Cortex of kidney (tissue), 1 donor: ENCODE measurements around the gene CDRT15L2.
"Not testable (repeated sequence)": the region's sequence is repeated elsewhere in the genome, so short reads cannot be mapped to it uniquely, and the experiment has no call there.

Source experiments
- DNase-seq: peaks from one replicate; lab custom pipeline; 2025; lab: John Stamatoyannopoulos, UW

Gene CDRT15L2

DNA sequence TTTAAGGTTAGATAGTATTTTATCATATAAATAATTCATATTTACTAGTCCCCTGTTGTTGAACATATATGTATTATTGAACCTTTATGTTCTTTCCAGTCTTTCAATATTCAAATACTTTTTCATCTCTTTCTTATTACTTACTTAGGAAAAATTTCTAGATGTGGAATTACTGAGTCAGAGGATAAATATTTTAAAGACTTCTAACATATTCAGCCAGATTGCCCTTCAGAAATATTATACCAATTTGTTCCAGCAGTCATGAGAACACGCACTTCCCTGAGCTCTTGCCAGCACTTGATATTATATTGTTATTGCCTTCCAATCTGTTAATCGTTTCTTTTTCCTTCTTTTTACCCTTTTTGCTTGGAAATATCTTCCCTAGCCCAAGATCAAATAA lies 4.5 kb upstream of the CDRT15L2 start:
- not testable (repeated sequence) for DNase-seq

DNA sequence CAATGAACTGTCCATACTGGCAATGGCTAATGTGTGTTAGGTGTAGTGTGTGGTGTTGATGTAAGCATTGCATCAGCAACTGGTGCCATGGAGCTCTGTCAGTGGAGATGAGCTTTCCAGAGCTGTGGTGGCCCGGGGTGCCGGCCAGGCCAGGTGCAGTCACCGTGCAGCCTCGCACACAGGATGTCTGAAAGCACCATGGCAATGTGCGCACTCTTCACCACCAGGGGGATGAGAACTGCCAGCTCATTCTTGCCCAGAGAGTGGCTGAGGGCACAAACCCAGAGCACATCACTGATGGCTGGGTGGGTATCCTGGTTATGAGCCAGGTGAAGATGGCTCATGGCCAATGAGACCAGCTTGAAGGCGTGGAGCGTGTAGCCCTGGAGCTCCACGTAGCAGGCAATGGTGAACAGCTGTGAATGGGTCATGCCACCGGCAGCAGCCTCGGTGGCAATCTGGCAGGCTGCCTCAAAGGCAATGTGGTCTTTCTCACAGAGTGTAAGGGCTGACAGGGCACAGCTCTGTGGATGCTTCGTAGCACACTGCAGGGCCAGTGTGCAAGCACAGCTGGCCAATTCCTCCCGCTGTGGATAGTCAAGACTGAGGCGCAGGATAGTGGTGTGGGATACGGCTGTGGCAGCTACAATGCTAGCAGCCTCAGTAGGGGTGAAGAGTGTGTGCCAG lies 4.5 kb downstream of the CDRT15L2 start:
- DNase-seq, result not testable (repeated sequence)

DNA sequence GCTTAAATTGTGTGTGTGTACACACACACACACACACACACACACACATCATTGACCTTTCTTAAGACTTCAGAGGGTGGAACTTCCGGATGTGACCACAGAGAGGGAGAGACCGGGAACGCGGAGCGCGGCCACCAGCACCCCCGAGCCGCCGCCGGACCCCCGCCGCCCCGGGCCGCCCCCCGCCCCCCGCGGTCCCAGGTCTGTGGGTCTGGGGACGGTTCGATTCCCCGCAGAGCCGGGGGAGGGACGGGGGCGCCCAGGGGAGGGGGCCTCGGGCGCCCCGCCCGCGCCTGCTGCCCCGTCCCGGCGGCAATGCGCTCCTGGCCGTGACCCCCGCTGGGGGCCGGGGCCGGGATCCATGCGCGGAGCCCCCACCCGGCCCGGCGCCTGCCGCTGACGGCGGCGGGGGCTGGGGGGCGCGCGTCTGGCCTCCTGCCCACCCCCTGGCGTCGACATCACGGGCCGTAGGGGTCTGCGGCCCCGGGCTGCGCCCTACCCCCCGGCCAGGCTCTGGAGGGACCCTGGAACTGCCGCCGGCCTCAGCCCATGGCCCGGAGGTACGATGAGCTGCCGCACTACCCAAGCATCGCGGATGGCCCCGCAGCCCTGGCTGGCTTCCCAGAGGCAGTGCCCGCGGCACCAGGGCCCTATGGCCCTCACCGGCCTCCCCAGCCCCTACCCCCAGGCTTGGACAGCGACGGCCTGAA lies 9.4 kb downstream of the CDRT15L2 start:
- DNase-seq, result not testable (repeated sequence)

DNA sequence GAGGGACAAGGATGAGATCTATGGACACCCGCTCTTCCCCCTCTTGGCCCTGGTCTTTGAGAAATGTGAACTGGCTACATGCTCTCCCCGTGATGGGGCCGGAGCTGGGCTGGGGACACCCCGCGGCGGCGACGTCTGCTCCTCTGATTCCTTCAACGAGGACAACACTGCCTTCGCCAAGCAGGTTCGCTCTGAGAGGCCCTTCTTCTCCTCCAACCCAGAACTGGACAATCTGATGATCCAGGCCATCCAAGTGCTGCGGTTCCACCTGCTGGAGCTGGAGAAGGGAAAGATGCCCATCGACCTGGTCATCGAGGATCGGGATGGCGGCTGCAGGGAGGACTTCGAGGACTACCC lies 9.9 kb downstream of the CDRT15L2 start:
- not testable (repeated sequence) for DNase-seq

DNA sequence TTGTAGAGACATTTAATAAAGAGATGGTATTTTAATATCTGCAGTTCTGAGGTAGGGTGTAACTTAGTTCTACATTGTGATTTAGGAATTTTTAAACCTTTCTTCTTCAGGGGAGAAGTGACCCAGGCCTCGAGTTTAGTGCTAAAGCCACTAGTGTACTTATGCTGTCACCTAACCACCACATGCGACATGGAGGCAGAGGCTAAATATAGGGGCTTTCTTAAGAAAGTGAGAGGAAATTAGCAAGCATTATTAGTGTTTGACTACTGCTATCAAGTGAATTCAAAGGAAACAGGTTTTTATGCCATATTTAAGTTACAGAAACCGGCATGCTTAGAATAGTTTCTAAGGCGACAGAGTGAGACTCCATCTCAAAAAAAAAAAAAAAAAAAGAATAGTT lies 11.5 kb downstream of the CDRT15L2 start:
- not testable (repeated sequence) for DNase-seq

DNA sequence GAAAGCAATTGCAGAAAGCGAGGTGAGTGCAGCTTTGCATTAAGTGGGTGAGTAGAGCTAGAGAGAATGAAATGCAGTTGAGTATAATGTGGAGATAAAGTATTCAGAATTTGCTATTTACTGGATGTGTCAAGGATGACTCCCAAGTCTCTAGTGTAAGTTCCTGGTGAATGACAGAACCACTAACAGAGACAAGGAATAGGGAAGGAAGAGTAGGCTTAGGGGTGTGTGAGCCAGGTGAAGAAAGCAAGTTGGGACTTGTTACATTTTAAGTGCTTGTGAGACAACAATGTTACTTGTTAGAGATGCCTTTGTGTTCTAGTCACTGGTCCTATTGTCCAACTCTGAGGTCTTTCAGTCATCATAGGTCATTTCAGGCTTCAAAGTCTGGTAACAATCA lies 26.0 kb downstream of the CDRT15L2 start:
- DNase-seq, result not testable (repeated sequence)

DNA sequence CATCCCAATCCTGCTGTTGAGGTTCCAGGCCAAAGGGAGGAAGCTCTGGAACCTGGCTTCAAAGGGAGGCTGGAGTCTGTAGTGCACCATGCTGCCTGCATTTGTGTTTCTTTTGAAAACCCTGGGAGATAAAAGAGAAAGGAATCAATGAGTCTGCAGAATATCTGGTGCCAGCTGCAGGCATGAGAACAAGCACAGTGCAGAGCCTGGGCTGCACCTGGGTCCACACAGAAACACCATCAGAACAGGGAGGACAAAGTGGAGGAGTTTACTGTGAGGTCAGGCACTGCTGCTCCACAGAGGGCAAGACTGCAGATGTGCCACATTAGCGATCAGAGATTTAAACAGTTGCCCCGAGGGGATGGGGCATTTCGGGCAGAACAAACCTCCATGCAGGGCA lies 30.0 kb downstream of the CDRT15L2 start:
- not testable (repeated sequence) for DNase-seq

DNA sequence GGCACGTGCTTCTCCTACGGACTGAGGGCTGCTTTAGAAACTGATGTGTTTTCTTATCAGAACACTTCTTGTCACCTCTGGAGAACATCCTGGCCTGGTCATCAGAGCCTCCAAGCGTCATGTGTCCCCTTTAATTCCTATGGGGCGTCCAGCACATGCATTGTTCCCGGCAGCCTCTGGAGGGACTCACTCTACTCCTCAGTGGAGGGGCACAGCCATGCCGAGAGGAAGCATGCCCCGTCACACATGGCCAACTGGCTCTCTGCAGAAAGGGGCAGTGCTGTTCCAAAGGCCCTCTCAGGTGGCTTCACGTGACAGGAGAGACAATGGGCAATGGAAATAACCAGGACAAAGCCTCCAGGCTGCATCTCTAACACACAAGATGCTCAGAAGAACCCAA lies 31.8 kb downstream of the CDRT15L2 start:
- DNase-seq, result no peak

DNA sequence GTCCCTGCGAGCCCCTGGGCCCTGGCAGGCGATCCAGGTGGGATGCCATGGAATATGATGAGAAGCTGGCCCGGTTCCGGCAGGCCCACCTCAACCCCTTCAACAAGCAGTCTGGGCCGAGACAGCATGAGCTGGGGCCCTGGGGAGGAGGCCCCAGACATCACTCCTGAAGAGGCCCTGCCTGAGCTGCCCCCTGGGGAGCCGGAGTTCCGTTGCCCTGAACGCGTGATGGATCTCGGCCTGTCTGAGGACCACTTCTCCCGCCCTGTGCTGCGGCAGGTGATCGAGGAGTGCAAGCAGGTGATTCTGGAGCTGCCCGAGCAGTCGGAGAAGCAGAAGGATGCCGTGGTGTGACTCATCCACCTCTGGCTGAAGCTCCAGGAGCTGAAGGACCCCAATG lies 33.1 kb downstream of the CDRT15L2 start:
- no peak for DNase-seq

DNA sequence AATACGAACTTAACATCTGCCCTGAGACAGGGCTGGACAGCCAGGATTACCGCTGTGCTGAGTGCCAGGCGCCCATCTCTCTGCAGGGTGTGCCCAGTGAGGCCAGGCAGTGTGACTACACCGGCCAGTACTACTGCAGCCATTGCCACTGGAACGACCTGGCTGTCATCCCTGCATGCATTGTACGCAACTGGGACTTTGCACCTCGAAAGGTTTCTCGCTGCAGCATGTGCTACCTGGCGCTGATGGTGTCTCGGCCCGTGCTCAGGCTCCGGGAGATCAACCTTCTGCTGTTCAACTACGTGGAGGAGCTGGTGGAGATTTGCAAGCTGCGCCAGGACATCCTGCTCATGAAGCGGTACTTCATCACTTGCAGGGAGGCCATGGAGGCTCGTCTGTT lies 33.7 kb downstream of the CDRT15L2 start:
- no peak for DNase-seq

DNA sequence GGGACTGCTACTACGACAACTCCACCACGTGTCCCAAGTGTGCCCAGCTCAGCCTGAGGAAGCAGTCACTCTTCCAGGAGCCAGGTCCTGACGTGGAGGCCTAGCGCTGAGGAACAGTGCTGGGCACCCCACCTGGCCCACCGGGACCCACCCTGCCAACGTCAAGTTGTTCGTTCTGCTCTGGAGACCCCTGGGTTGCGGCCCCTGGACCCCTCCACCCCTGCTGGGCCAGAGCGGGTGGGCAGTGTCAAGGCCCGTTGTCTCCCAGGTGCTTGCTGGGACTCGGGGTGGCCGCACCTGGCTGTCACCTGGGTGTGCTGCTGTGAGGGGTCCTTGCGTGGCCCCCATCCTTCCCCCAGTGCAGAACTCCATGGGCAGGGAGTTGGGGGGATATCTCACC lies 34.4 kb downstream of the CDRT15L2 start:
- no peak for DNase-seq

DNA sequence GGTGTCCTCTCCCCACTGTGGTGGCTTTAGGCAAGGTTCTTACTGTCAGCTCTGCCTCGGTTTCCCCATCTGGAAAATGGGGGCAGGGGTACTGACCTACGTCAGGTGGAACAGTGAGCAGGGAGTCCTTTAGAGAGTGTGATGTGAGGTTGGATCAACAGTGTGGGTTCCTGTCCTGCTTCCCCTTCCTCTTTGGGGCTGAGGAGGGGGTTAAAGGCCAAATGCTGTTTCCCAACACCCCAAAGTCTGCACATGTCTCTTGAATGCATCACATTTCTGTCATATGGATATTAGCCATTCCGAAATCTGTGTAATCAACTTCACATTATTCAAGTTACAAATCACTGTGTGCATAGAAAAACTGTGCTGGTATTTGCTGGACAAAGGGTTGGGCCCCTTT lies 35.9 kb downstream of the CDRT15L2 start:
- DNase-seq, result not testable (repeated sequence)
